Ovary (tissue), 9 donors: ENCODE data around the gene NR4A1. TPM values are rescaled to one million over a fixed set of nuclear protein-coding genes. Genes with fewer than 3 reads are reported as not detected.
A peak's percentile ranks its signal among the peaks of the same experiment; 100 is the strongest.

Experiments
- DNase-seq, 5 donors: peaks; one replicate each; pipeline ENCODE4 v3.0.0-alpha.2; 2019 to 2020
- H3K27ac ChIP-seq, 2 donors: fragments of 200-600 bp; one replicate each; pipeline versions ENCODE4 v1.5.1 to v1.8.0; 2019 to 2022
- H3K27me3 ChIP-seq: fragments of 200-600 bp; one replicate; pipeline ENCODE4 v1.8.0; 2022
- H3K36me3 ChIP-seq: fragments of 200-600 bp; sonication (generic); one replicate; pipeline ENCODE4 v1.5.1; 2019
- H3K4me1 ChIP-seq: one replicate; pipeline ENCODE4 v1.8.1; 2013; ENCODE audit warnings: mild to moderate bottlenecking, moderate library complexity; ENCODE audit not compliant: insufficient read depth
- H3K4me3 ChIP-seq: fragments of 200-600 bp; sonication (generic); one replicate; pipeline ENCODE4 v1.5.1; 2017
- H3K9me3 ChIP-seq, 2 donors: fragments of 200-600 bp in 1 of 2; sonication (generic) in 1 of 2; one replicate each; pipeline versions ENCODE4 v1.5.1 to v1.8.1; 2013 to 2019; ENCODE audit warnings: mild to moderate bottlenecking in 1 of 2, moderate library complexity in 1 of 2
- EP300 ChIP-seq: sonication (generic); formaldehyde crosslinking; IDR thresholded peaks from one replicate; pipeline ENCODE4 v1.6.1; 2017; ENCODE audit warnings: antibody characterized with exemption
- POLR2A ChIP-seq: fragments of 450-650 bp; IDR thresholded peaks from one replicate; pipeline ENCODE4 v1.6.1; 2017; ENCODE audit warnings: antibody characterized with exemption, mild to moderate bottlenecking, moderate library complexity
- WGBS, 3 donors: extraction: QIAGEN DNeasy Blood & Tissue Kit in 1 of 3; methylation state at CpG; one replicate each; pipeline versions ENCODE4 v1.1.5 to v1.1.7; 2013 to 2017; 5-methylcytosine and 5-hydroxymethylcytosine counted together
- intact Hi-C, 4 donors: fragments of 100-400 bp; cut with DNase I; formaldehyde crosslinking; loops; one replicate each; pipeline versions ENCODE4 v1.11.0 to v1.15.1; 2022 to 2023
- polyA plus RNA-seq, 2 donors: library from polyadenylated mRNA; stranded (reverse); fragments of 200-250 nt in 1 of 2; fragments of 350-450 nt in 1 of 2; fragmentation: Illumina TruSeq in 1 of 2; extraction: RNeasy Lipid Tissue Mini Kit (QIAGEN cat#74804) in 1 of 2; gene quantifications; one replicate each; pipeline ENCODE4 v1.2.3, GENCODE V29; 2013 to 2014
- total RNA-seq, 7 donors: library from RNA; depleted of rRNA in 2 of 7; stranded (reverse); fragments of >200 nt in 2 of 7; fragmentation: NEBNext Ultra II Directional in 3 of 7; extraction: Animal tissue kit (Norgen Biotek cat#: 25700) in 3 of 7; gene quantifications; one replicate each; pipeline versions ENCODE4 v1.1.0 to v1.2.4, GENCODE V29; 2016 to 2023
- TF ChIP-seq, protein P1 (sequence below), 3 donors: fragments of 450-650 bp in 2 of 3; fragments of 200-600 bp in 1 of 3; IDR thresholded peaks; one replicate each; pipeline versions ENCODE4 v1.5.1 to v1.8.0; 2016 to 2022; ENCODE audit warnings: antibody characterized with exemption in 3 of 3, mild to moderate bottlenecking in 1 of 3
- donor health status: DM: no; HTN: no; CAD: no; lungs with moderate emphysema.
- donor health status: DM: no; HTN: no; CAD: no.
- donor health status: Bipolar disorder and iron deficiency.
- donor health status: DM: yes; HTN: yes; CAD: no.
- donor health status: DM: no; HTN: no; CAD: no.
- donor health status: DM: yes; HTN: yes; CAD: no.

Gene NR4A1
- total and polyA plus RNA-seq, 9 donors = 41.7 to 1,603 (median 246) TPM

DNA sequence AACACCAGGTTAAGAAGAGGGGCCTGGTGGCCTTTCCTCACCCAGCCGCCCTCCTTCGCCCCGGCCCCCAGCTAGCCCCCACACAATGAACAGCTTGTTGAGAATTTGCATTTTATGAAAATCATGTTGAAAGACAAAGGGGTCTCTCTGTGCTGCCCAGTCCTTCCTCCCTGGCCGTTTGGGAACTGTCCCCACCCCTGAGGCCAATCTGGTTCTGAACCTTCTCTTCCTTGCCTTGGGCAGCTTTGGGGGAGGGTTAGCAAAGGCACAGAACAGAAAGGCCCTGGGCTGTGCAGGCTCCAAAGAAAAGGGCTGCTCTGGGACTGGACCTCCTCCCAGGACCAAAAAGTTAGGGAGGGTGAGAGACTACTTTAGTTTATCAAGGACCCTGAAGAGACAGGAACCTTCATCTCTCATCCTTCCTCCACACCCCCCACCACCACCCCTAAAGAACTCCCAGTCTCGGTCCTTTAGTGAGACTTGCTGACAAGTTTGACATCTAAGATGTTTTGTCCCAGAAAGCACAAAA, 43.2 kb upstream of the NR4A1 start:
- Histone ChIP-seq H3K27me3 (no peaks in the 10 kb centered on the region), H3K9me3 (no peaks in the 10 kb centered on the region), H3K27ac (peak overlapping the region; percentile 87 to 98), H3K4me3 (peak overlapping the region; percentile 86), H3K36me3 (no peaks in the 10 kb centered on the region), H3K4me1 (peaks cover 26% of the 10 kb centered on the region)
- intact Hi-C loops = loop anchor here in 1 of 4 donors (5.0 kb wide), 1 partner anchor 74 kb away; no protein-coding TSS in a partner anchor
- WGBS, 3 donors = 36 to 44% (median 43%) methylated on average over 5 of the region's 5 CpGs
- no peak for TF ChIP-seq EP300
- TF ChIP-seq POLR2A = no peak
- TF ChIP-seq, protein P1, sequence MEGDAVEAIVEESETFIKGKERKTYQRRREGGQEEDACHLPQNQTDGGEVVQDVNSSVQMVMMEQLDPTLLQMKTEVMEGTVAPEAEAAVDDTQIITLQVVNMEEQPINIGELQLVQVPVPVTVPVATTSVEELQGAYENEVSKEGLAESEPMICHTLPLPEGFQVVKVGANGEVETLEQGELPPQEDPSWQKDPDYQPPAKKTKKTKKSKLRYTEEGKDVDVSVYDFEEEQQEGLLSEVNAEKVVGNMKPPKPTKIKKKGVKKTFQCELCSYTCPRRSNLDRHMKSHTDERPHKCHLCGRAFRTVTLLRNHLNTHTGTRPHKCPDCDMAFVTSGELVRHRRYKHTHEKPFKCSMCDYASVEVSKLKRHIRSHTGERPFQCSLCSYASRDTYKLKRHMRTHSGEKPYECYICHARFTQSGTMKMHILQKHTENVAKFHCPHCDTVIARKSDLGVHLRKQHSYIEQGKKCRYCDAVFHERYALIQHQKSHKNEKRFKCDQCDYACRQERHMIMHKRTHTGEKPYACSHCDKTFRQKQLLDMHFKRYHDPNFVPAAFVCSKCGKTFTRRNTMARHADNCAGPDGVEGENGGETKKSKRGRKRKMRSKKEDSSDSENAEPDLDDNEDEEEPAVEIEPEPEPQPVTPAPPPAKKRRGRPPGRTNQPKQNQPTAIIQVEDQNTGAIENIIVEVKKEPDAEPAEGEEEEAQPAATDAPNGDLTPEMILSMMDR (IDR thresholded peaks at IDR 0.05) = no peak
- peak in 1 of 5 donors; percentile 39 for DNase-seq

DNA sequence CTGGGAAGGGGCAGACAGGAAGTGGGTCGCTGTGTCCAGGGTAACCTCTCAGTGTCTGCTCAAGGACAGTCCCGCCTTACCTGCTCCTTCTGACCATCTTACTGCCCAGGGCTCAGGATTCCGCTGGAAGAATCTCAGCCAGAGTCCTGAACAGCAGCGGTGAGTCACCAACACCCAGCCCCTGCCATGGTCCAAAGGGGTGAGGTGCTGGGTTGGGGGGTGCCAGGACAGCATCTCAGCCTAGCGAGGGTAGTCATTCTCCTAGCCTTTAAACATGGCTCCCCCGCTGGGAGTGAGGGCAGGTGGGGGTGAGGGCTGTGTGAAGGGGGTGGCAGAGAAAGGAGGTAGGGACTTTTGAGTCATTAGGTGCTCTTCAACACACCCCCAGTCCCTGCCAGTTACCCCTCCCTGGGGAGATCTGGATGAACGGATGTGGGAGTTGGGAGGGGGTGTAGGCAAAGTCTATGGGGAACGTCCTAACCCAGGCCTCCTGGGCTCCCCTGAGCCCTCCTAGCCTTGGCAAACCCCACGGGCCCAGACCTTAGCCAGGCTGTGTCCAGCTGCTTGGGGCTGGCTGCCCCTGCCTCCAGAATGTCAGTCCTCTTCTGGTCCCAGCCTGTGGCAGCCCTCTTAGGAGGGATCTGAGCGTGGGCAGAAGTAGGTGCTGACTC, 42.0 kb upstream of the NR4A1 start:
- no peaks in the 10 kb centered on the region for H3K36me3 ChIP-seq
- peak in 1 of 5 donors; percentile 54 for DNase-seq
- 61 to 73% (median 71%) methylated on average over 10 of the region's 10 CpGs for WGBS, 3 donors
- intact Hi-C loops = loop anchor here in 1 of 4 donors (5.0 kb wide), 1 partner anchor 73 kb away; no protein-coding TSS in a partner anchor
- TF ChIP-seq EP300 (no peak), POLR2A (no peak)
- TF ChIP-seq, protein P1 (IDR thresholded peaks at IDR 0.05) = no peak
- H3K27ac ChIP-seq = peak overlapping the region; percentile 87 to 98
- H3K4me3 ChIP-seq = no peak overlapping the region
- peaks cover 26% of the 10 kb centered on the region for H3K4me1 ChIP-seq
- H3K27me3 ChIP-seq = no peaks in the 10 kb centered on the region
- no peaks in the 10 kb centered on the region for H3K9me3 ChIP-seq

DNA sequence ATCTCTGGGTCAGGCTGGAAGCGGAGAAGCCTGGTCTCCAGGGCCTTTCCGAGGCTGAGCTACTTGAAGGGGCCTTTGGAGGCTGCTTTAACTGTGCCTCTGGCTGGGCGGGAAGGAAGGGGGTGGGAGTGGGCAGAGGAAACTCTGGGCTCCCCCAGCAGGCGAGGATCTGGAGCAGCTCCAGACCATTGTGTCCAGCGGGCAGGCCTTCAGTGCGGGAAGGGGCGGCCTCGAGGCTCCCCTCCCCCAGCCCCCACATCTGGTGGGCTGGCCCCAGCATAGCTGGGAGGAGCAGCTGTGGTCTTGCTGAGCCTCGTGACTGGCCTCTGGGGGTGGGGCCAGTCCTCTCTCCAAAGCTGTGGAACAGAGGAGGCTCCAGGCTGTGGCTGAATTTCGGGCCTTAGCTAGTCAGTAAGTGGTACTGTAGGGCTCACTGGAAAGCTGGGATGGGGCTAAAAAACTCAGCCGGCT, 41.1 kb upstream of the NR4A1 start:
- 2 to 8% (median 4%) methylated on average over 11 of the region's 11 CpGs for WGBS, 3 donors
- H3K4me1 ChIP-seq = peaks cover 26% of the 10 kb centered on the region

DNA sequence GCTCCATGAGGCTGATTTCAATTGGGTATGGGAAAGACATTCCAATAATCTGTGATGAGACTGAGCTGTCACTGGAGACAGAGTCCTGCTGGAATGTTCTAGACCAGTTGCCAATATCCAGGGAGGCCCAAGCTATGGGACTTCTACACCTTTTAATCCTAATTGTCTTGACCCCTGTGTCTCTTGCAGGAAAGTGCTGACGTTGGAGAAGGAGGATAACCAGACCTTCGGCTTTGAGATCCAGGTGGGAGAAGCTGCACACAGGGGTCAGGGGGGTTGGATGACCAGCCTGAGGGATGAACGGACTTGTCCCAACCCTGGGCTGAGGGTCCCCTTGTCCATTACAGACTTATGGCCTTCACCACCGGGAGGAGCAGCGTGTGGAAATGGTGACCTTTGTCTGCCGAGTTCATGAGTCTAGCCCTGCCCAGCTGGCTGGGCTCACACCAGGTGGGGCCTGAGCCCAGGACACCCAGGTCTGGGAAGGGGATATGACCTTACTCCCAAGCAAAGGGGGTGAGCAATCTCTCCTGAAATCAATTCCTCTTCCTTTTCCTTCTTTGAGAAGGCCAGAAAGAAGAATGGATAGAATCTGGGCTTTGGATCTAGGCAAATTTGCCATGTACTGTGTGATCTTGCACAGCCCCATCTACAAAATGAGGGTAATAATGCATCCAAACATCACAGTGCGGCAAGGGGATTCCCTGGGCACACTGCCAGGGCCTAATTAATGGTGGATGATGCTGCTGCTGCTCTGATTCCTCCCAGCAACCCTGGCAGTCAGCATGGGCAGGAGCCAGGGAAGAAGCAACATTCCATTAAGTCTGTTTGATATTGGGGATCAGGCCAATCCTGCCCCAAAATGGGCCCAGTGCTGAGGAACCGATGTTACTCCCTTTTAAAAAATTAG, 40.3 kb upstream of the NR4A1 start:
- peak overlapping the region; percentile 87 to 98 for H3K27ac ChIP-seq
- H3K4me3 ChIP-seq = no peak overlapping the region
- WGBS, 3 donors = 23 to 33% (median 32%) methylated on average over 8 of the region's 8 CpGs
- intact Hi-C loops = no loop called here
- DNase-seq = peak in 3 of 5 donors; percentile 51 to 66 (median 53)
- no peaks in the 10 kb centered on the region for H3K9me3 ChIP-seq
- TF ChIP-seq POLR2A = no peak
- TF ChIP-seq, protein P1 (IDR thresholded peaks at IDR 0.05) = peak in 1 of 3 donors; percentile 17
- no peak for TF ChIP-seq EP300
- no peaks in the 10 kb centered on the region for H3K36me3 ChIP-seq
- H3K4me1 ChIP-seq = peaks cover 26% of the 10 kb centered on the region
- H3K27me3 ChIP-seq = no peaks in the 10 kb centered on the region

More for the DNA sequence above, 41.1 kb upstream of the NR4A1 start:
- Histone ChIP-seq H3K4me3 (no peak overlapping the region), H3K27ac (peak overlapping the region; percentile 87 to 98), H3K9me3 (no peaks in the 10 kb centered on the region), H3K27me3 (no peaks in the 10 kb centered on the region), H3K36me3 (no peaks in the 10 kb centered on the region)
- TF ChIP-seq EP300 = peak; percentile 56
- TF ChIP-seq POLR2A = no peak
- DNase-seq = peak; percentile 91 to 94 (median 93)
- intact Hi-C loops = no loop called here
